HG03060 (cell line): ENCODE measurements around the gene DSP.

Experiments
- ATAC-seq: cut with Tn5 transposase; IDR thresholded peaks from one replicate; pipeline ENCODE4 v1.9.1; 2021; ENCODE audit warnings: low read depth, moderate number of reproducible peaks; ENCODE audit not compliant: unreplicated experiment

Gene DSP, protein sequence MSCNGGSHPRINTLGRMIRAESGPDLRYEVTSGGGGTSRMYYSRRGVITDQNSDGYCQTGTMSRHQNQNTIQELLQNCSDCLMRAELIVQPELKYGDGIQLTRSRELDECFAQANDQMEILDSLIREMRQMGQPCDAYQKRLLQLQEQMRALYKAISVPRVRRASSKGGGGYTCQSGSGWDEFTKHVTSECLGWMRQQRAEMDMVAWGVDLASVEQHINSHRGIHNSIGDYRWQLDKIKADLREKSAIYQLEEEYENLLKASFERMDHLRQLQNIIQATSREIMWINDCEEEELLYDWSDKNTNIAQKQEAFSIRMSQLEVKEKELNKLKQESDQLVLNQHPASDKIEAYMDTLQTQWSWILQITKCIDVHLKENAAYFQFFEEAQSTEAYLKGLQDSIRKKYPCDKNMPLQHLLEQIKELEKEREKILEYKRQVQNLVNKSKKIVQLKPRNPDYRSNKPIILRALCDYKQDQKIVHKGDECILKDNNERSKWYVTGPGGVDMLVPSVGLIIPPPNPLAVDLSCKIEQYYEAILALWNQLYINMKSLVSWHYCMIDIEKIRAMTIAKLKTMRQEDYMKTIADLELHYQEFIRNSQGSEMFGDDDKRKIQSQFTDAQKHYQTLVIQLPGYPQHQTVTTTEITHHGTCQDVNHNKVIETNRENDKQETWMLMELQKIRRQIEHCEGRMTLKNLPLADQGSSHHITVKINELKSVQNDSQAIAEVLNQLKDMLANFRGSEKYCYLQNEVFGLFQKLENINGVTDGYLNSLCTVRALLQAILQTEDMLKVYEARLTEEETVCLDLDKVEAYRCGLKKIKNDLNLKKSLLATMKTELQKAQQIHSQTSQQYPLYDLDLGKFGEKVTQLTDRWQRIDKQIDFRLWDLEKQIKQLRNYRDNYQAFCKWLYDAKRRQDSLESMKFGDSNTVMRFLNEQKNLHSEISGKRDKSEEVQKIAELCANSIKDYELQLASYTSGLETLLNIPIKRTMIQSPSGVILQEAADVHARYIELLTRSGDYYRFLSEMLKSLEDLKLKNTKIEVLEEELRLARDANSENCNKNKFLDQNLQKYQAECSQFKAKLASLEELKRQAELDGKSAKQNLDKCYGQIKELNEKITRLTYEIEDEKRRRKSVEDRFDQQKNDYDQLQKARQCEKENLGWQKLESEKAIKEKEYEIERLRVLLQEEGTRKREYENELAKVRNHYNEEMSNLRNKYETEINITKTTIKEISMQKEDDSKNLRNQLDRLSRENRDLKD (N-terminal part only)

DNA sequence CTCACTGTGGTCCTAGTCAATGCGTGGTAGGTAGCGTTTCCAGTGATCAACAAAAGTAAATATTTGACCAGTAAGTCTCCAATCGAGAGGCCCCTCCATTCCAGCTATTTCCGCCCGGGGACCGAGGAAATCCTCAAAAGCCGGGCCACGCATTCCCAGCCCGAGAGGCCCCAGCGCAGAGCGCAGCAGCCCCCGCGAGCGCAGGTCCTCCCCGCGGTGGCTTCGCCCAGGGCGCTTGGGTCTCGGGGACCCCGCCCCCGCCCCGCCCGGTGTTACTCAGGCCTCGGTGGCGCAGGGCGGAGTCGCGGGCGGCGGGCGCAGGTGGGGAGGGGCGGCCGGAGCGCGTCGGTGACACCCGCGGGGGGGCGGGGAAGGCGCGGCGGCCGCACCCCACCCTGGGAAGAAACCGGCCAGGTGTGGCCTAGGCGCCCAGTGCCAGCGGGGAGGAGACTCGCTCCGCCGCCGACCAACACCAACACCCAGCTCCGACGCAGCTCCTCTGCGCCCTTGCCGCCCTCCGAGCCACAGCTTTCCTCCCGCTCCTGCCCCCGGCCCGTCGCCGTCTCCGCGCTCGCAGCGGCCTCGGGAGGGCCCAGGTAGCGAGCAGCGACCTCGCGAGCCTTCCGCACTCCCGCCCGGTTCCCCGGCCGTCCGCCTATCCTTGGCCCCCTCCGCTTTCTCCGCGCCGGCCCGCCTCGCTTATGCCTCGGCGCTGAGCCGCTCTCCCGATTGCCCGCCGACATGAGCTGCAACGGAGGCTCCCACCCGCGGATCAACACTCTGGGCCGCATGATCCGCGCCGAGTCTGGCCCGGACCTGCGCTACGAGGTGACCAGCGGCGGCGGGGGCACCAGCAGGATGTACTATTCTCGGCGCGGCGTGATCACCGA is at the start of gene DSP:
Gene DSP, plus strand, starts transcription at position 497 of the 890 bp plus-strand sequence. Its CDS starts 245 bp downstream, at position 742.
- ATAC-seq = no peak

DNA sequence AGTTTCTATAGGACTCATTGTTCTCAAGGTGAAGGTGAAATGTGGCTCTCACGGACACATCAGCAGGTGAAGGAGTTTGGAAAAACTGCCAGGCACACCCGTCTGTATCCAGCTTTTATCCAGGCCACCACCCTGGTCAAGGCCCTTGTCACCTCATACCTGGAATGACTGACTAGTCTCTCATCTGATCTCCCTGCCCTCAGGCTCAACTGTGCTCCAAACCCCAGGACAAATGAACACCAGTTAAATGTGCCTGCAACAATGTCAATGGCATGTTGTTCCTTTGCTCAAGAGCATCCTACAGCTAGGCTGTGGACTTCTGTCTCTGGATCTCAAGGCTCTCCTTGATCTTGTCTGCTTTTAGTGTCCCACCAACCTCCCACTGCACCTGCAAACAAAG is 47.6 kb upstream of the DSP start:
- no peak for ATAC-seq

DNA sequence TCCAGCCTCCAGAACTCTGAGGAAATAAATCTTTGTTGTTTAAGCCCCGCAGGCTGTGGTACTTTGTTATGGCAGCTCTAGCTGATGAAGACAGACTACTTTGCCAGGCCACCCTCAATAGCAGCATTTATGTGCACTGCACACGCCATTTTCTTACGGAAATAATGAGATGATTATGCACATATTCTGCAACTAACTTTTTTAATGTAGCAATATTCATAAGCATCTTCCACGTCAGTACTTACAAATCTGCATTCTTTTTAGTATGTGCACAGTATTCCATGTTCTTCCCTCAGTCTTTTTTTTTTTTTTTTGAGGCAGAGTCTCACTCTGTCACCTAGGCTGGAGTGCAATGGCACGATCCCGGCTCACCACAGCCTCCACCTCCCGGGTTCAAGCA is 46.8 kb upstream of the DSP start:
- no peak for ATAC-seq

DNA sequence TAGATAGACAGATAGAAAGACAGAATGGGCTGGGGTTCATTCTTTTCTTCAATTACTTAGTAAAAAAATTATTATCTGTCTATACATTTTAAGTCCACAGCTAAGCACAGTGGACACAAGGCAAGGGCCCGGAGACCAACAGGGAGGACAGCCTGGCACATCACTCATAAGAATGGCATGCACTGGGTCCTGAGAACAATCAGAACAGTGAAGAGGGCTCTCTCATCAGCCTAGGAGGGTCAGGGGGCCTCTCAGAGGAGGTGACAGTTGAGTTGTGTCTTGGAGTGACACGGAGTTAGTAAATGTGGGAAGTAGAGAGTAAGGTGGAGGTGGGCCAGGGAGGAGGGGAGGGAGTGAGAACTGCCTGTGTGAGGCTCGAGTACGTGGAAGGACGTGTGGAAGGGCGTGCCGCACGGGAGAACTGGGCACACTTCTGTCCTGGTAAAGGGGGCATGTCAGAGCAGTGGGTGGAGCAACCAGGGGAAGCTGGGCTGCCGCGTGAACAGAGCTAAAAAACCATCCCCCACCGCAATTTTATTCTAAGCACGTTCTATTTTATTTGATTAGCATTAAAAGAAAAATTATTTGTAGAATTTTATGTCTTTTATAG is 45.1 kb upstream of the DSP start:
- ATAC-seq = no peak

DNA sequence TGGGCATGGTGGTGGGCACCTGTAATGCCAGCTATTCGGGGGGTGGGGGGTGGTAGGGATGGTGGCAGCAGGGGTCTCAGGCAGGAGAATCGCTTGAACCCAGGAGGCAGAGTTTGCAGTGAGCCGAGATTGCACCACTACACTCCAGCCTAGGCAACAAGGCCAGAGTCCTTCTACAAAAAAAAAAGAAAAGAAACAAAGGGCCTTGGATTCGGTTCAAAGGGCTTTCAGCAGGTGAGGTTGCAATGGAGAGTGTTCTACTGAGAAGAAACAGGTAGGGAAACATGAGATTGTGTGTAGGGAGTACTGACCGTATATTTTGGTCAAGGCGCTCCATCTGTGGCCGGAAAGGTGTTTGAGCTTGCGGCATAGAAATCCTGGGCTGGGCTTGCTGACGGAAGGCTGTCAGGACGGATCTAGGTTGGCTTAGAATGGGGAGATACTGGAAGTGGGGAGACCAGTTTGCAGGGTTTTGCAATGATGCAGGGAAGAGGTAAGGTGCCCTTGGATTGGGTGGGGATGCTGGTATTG is 40.7 kb upstream of the DSP start:
- ATAC-seq = no peak

DNA sequence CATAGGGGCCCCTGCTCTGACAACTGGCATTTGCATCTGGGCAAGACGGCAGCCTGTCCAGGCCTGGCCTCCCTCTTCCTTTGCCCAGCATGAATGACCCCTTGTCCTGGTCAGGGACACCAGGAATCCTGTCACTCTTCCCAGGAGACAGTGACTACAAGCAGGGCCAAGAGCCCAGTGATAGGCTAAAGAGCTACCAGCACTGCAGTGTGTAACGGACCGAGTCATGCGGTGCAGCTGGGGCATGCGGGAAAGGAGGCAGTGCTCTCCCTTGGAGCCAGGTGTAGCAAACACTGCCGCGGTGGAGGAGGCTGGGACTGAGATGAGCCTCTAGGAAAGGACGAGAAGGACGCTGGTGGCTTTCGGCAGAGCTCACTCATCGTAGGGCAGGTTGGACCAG is 38.7 kb upstream of the DSP start:
- ATAC-seq = no peak

DNA sequence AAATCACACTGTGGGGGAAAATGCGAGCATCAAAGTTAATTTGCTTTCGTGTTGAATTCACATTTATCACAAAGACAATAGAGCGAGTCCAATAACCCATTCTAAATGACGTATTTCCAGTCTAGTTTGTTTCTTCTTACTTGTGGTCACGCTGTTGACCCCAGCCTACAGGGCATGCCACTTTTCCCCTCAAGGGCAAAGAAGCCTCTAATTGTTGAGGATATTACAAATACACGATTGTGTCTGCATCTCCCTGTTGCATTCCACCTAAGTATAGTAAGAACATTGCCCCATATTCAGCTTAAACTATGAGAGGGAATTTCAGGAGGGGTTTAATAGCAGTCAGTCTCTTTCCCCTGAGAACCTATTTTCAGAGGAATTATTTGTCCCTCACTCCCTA is 37.4 kb upstream of the DSP start:
- no peak for ATAC-seq

DNA sequence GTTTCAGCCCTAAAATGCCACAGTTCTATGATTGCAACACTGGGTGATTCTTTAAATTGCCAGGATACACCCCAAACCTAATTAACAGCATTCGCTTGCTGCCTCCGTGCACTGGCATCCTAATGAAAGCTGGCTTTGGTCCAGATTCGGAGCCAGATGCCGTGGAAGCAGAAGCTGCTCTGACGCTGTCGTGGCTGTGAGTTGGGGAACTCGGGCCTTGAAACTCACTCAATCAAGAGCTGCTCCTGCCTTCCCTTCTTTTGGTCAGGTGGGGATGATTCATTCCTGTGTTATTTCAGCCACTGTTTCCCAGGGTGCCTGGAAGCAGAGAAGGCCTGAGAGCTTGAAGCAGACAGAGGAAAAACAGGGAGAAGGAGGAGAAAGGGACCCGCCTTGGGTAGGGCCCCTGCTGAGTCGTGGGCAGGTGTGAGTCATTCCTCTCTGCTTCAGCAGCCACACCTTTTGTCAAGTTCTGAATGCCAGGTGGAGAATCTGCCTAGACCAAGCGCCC is 36.2 kb upstream of the DSP start:
- ATAC-seq = no peak

DNA sequence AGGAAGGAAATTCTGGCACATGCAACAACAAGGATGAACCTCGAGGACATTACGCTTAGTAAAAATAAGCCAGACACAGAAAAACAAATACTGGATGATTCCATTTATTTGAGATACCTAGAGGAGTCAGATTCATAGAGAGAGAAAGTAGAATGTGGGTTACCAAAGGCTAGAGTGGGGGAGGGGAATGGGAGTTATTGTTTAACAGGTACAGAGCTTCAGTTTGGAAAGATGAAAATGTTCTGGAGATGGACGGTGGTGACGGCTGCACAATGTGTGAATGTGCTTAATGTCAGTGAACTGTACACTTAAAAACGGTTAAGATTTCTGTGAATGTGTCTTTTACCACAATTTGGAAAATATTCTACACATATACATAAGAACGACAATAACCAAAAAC is 33.9 kb upstream of the DSP start:
- no peak for ATAC-seq

DNA sequence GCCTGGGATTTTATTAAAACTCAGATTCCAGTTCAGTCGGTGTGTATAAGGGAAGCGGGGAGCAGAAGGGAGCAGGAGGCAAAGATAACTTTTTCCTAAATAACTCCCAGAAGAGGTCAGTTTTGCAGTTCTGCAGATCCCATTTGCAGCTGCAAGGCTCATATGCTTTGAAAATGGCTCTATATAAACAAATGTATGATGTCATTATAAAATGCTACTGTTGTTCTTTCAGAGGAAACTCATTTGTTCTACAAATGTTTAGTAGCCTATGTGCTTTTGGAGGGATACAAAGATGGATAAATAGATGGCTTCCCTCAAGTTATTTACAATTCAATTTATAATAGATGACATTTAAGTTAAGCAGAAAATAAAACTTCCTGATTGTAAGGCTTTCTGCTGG is 29.2 kb upstream of the DSP start:
- ATAC-seq = no peak

DNA sequence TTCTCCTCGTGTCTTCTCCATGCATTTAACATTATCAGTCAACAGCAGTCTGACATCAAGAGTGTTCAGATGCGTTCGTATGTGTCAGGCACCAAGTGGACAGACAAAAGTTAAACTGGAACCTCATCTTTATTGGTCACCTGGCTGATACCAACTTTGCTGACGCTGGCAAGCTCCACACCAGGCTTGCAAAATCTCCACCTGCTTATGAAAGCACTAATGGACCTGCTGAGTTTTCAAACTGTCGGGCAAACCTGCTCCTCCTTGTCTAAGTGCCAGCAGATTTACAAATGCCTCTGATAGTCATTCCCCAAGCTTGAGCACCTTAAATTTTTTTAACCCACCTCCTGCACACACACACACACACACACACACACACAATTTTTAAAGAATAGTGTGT is 27.9 kb upstream of the DSP start:
- ATAC-seq = no peak

DNA sequence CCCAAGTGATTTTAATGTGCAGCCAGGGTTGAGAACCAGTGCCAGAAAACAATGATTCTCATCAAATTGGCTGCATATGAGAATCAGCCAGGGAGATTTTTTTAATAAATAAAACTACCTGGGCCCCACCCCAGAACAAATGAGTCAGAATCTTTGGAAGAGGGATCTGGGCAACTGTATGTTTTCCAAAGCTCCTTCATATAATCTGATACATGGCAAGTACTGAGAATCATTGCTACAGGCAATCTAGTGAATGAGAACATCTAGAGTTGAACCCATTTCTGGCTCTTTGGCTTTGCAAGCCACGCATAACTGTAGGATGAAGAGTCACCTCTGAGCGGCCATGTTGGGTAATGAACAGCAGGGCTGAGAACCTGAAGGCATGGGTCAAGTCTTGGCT is 26.1 kb upstream of the DSP start:
- no peak for ATAC-seq

DNA sequence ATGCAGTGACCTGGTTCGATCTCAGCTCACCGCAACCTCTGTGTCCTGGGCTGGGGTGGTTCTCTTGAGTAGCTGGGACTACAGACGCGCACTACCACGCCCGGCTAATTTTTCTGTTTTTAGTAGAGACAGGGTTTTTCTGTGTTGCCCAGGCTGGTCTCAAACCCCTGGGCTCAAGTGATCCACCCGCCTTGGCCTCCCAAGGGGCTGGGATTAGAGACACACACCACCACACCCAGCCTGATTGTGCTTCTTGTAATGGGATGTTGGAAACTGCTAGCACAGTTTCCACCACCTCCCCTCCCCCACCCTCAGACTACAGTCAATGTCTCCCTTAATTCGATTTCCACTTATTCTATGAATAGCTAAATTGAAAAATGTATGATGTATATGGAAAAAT is 22.6 kb upstream of the DSP start:
- no peak for ATAC-seq

DNA sequence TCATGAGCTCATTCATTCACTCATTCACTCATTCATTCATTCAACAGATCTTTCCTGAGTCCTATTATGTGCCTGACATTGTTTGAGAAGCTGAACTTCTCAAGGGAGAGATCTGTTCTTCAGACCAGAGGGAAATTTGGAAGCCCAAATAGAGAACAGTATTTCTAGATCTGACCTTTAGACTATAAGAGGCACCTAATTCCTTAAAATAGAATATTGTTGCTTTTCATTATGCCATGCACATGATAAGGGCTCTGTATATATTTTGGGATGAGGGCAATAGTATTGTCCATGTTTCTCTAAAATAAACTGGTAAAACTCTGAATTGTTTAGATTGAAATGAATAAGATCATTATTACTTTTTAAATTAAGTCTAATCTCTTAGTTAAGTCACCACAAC is 18.6 kb upstream of the DSP start:
- ATAC-seq = no peak

DNA sequence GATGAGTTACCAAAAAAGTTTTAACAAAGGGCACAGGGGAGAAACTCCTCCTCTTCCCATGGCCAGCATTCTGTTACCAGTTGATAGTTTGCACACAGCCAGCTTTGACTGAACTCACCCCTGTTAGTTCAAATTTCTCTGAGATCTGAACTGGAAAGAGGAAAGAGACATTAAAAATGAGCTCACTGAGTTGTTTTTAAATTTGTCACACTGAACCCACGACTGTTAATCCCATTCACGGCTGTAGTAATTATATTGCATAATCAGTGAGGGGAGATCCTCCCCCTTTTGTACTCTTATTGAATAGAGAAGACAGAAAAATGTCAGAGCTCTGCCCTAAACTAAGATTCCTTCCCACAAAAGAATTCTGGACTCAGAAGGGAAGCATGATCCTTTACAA is 17.5 kb upstream of the DSP start:
- no peak for ATAC-seq

DNA sequence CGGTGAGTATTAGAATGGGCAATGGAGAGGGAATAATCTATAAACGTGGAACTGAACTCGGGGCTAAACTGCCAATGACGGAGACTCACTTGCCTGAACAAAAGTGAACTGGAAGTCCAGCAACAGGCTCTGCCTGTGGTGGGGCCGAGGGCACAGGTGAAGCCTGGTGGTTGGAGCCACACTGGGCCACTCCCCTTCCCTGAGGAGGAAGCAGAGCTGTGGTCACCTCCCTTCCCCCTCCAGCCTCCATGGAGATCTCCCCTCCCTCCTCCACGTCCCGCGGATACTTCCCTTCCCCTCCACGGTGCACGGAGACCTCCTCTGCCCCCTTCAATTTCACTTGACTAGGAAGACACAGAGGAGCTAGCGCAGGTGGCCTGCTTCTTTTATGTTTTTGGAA is 14.7 kb upstream of the DSP start:
- no peak for ATAC-seq

DNA sequence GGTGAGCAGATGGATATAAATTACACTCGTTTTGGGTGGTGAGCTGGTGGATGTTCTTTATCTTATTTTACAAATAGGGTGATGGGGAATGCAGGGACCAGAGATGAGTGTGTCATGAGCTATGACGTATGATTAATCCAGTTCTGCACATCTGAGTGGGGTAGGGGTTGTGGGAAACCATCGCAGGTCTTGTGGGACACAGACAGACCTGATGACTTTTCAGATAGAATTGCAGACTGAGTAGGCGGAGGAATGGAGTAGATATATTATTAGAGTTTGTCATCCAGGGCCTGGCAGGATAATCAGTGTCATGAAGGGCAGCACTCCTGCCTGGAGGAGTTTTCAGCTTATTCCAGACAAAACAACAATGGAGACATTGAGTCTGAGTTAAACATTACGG is 12.9 kb upstream of the DSP start:
- ATAC-seq = no peak

DNA sequence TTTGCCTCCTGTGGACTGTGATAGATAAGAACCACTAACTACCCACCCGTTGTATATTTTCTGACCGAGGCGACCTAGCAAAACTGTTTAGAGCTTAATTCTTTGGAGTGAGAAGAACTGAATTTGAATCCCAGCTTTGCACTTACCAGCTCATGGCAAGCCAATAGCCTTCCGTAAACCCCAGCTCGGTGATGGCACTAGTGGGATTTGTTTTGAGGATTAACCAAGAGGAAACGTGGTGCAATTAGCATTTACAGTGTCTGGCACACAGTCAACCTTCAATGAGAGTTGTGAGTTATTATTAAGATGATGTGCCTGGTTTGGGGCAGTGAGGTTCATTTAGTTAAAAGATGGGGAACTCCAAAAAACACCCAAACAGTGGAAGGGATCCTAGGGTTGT is 12.3 kb upstream of the DSP start:
- no peak for ATAC-seq

DNA sequence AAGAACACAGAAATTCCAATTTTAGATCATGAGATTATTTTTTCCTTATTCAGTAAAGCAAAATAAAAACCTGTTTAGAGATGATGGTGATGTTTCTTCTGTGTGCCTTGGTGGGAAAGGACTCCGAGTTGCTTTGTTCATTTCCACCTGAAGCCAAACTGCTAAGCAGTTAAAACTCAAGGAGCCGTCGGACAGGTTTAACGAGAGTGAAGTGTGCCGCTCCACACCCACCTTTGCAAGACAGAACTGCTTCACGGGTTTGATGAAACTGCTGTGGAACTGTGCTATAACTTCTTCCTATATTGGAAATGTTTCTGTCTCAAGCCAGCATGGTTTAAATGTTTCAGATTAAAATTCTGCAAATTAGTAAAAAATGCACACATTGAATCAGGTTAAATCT is 9.2 kb upstream of the DSP start:
- ATAC-seq = no peak
